Measurements from ENCODE around the gene ABL1. TPM values are rescaled to one million over a fixed set of nuclear protein-coding genes. Genes with fewer than 3 reads are reported as not detected.

The ABL1 gene
- 39.2 and 55.2 TPM in 2 replicates for total RNA-seq

DNA sequence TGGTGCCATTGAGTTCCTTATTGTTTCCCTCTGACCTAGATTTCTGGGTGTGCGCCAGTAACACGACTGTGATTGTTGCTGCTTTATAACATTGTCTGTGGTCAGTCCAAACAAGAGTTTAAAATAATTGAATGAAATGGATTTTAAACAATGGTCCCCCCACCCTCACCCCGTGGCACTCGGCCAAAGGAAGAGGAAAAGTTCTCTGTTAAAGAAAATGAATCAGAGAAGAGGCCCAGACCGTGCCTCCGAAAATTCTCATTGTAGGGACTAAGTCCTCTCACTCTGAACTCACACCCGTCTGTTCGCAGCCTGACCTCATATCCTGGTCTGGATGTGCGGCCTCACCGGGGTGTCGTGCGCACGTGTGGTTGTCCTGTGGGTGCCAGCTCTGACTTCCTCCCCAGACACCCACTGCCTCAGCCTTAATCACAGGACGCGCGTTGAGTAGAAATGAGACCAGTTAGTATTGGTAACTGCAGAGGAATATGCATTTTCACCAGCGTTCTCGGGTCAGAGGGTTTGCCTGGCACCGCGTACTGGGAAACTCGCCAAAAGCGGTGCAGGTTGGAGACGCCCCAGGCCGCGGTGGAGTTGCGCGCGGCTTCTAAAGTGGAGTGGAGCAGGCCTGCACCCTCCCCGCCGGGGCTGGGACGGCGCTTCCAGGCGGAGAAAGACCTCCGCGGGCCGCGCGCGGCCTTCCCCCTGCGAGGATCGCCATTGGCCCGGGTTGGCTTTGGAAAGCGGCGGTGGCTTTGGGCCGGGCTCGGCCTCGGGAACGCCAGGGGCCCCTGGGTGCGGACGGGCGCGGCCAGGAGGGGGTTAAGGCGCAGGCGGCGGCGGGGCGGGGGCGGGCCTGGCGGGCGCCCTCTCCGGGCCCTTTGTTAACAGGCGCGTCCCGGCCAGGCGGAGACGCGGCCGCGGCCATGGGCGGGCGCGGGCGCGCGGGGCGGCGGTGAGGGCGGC, at the start of gene ABL1:
Gene ABL1 (plus strand): TSS at position 884 of the 966 bp plus-strand sequence. CDS start 193 bp downstream, outside the sequence.

DNA sequence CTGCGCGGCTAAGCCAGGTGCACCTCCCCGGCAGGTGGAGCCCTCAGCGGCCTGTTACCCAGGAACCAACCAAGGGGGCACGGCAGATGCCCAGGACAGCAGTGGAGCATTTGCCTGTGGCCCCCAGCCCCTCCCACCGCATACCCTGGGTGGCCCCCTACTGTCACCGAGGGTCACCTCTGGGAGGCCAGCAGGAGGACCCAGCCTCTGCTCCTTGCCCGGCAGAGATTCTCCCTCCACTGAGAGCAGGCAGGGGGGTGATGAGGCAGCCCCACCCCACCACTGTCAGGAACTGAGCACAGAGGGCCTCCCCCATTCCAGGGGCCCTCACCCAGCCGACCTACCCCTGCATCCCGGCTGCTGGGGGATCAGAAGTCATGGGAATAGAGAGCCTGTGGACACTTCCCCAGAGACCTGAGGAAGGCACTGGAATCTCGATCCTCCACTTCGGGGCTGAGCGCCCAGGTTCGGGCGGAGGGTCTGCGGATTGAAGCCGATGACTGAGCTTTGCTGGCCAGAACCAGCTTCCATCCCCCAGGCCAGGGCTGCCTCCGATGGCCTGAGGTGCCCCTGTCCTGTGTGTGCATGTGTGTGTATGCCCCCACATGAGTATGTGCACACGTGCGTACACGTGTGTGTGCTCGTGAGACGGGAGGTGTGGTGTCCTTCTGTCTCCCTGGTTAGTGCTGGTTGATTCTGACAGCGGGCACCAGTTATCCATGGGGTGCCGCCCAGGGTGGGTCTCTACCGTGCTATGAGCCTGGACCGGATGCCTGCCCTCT, 61.4 kb downstream of the ABL1 start, which contains the start of gene QRFP:
Gene QRFP (minus strand): TSS at position 580 of the 782 bp plus-strand sequence. CDS start 2,974 bp downstream, outside the sequence.

Other genes starting within 250 kb of the ABL1 start
- gene PRDM12, start 170.7 kb upstream of the ABL1 start, total RNA-seq, result not detected in 2 replicates
- 63.7 and 68.5 TPM in 2 replicates for gene EXOSC2, start 141.5 kb upstream of the ABL1 start, total RNA-seq
- not detected in 2 replicates for gene QRFP, start 61.6 kb downstream of the ABL1 start, total RNA-seq
- under 0.01 and 0.46 TPM in 2 replicates for gene FIBCD1, start 104.0 kb downstream of the ABL1 start, total RNA-seq
- gene LAMC3, start 173.9 kb downstream of the ABL1 start, total RNA-seq, result under 0.01 and 0.15 TPM in 2 replicates